Keratinocyte (primary cell): ENCODE measurements around the gene DLEC1.

Experiments used
- EZH2 ChIP-seq: IDR thresholded peaks from one replicate; pipeline ENCODE4 v1.6.1; 2012; ENCODE audit warnings: inconsistent platforms, mild to moderate bottlenecking, low read length, moderate library complexity
- TF ChIP-seq, protein P1 (sequence below), 3 experiments: IDR thresholded peaks in 1 of 3; conservative IDR thresholded peaks in 1 of 3; optimal IDR thresholded peaks in 1 of 3; 2 replicates in 2 of 3; 3 replicates in 1 of 3; pipeline versions ENCODE3 to v1.5.1; 2011; ENCODE audit warnings: low read length in 3 of 3, mild to moderate bottlenecking in 3 of 3, moderate library complexity in 2 of 3, control low read depth in 1 of 3, inconsistent platforms in 1 of 3; ENCODE audit not compliant: insufficient read depth in 2 of 3; ENCODE audit errors: extremely low read depth in 1 of 3

DNA sequence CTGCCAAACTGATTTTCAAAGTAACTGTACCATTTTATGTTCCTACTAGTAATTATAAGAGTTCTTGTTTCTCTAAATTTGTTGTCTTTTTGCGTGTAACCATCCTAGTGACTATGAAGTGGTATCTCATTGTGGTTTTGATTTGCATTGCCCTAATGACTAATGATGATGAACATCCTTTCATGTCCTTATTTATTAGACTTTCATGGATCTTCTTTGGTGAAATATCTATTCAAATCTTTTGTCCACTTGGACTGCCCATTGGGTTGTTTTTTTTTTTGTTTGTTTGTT is 130.0 kb downstream of the DLEC1 start:
- TF ChIP-seq, protein P1, sequence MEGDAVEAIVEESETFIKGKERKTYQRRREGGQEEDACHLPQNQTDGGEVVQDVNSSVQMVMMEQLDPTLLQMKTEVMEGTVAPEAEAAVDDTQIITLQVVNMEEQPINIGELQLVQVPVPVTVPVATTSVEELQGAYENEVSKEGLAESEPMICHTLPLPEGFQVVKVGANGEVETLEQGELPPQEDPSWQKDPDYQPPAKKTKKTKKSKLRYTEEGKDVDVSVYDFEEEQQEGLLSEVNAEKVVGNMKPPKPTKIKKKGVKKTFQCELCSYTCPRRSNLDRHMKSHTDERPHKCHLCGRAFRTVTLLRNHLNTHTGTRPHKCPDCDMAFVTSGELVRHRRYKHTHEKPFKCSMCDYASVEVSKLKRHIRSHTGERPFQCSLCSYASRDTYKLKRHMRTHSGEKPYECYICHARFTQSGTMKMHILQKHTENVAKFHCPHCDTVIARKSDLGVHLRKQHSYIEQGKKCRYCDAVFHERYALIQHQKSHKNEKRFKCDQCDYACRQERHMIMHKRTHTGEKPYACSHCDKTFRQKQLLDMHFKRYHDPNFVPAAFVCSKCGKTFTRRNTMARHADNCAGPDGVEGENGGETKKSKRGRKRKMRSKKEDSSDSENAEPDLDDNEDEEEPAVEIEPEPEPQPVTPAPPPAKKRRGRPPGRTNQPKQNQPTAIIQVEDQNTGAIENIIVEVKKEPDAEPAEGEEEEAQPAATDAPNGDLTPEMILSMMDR (optimal IDR thresholded peaks at IDR 0.05 in 1 of 3, IDR thresholded peaks at IDR 0.05 in 1 of 3, conservative IDR thresholded peaks at IDR 0.05 in 1 of 3; ENCODE audit: extremely low read depth in 1 of 3, insufficient read depth in 2 of 3, low read length in 3 of 3) = no peak
- TF ChIP-seq EZH2 = no peak
